NOMO-1 treated with DMSO at 0.1 percent for 48 hours (cell line): Measurements from ENCODE around the gene RNF123.
"Not testable (repeated sequence)": the region's sequence is repeated elsewhere in the genome, so short reads cannot be mapped to it uniquely, and the experiment has no call there.

ENCODE experiments used
- DNase-seq: peaks from one replicate; lab custom pipeline; 2025; ENCODE audit not compliant: unreplicated experiment; lab: John Stamatoyannopoulos, UW

The RNF123 gene

GRCh38 chr3:49675912-49676311 lies 13.4 kb upstream of the RNF123 start:
- DNase-seq = no peak

- no peak for DNase-seq
These were observed 8.7 kb upstream of the RNF123 start for GRCh38 chr3:49680493-49681231.

- DNase-seq = no peak
These were observed 8.2 kb upstream of the RNF123 start for GRCh38 chr3:49681232-49681522.

GRCh38 chr3:49681543-49681942 lies 7.8 kb upstream of the RNF123 start:
- no peak for DNase-seq

GRCh38 chr3:49683162-49683561 lies 6.2 kb upstream of the RNF123 start:
- no peak for DNase-seq

- DNase-seq = not testable (repeated sequence)
These were observed 4.9 kb upstream of the RNF123 start for GRCh38 chr3:49684453-49684852.

DNA sequence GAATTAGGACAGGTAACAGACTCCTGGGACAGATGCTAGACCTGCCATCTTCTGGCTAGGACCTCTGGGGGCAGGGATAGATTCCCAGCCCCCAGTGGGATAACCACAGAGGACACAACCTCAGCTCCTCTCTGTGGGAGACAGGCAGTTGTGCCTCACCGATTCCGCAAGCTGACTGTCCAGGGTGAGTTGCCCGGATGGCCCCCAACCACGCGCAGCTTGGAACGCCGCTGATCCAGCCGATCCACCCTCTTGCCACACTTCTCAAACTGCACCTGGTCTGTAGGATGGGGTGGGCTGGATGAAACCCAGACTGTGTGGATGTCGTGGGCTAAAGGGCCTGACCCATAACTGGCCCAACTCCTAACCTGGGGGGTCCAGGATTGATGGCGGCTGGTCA lies 4.3 kb upstream of the RNF123 start:
- DNase-seq = not testable (repeated sequence)

DNA sequence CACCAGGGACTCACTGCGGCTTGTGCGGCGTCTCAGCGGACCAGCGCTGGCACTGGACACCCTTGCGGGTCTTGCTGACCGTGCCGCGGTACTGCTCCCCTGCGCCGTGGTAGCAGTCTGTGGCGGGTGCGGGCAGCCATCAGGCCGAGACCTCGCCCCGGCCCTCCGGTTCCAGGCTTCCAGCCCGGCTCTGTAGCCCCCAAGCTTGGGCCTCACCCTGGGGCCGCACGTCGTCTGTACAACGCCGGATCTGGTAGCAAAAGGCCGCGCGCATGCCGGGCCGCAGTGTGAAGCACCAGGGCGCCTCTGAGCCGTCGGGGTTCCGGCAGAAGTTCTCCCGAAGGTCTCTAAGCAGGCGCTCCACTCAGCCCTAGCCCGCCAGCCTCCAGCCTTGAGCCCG lies 3.5 kb upstream of the RNF123 start:
- DNase-seq = not testable (repeated sequence)

DNA sequence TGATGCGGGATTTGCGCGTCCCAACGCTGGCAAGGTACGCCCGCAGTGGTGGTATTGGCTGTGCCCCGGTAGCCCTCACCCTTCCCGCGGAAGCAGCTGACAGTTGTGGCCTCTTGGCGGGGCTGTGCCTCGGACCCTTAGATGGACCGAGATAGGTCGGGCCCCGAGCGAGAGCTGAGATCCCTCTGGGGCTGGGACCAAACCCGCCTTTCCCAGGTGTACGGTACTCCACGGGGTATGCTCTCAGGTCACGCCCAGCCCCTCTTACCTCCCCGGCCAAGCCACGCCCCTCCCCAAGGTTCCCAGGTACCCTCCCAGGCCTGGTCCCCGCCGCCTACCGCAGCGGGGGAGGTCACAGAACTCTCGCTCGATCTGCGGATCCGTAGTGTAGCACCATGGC lies 3.0 kb upstream of the RNF123 start:
- DNase-seq = not testable (repeated sequence)

DNA sequence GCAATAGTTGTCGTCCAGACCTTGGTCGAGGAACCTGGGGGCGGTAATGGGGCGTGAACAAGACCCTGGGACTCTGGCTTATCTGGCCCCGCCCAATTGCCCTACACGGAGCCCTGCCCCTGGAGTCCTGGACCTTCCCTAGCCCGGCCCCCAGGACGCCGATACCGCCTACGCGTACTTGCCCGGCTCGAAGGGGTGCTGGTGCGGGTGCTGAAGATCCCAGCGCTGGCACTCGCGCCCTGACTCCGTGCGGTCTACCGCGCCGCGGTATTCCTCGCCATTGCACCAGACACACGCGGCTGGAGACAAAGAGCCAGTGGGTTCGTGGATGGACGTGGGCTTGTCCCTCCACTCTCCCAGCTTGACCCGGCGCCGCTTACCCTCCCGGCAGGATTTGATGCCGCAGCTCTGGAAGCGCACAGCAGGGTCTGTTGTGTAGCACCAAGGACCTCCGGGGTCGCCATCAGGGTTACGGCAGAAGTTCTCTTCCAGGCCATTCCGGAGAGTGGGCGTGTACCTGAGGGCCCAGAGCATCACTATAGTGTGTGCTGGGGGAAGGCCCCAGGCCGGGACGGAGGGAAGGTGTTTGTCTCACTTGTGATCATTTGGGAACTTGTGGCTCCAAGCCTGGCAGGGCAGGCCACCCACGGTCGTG lies 2.5 kb upstream of the RNF123 start:
- DNase-seq = not testable (repeated sequence)

DNA sequence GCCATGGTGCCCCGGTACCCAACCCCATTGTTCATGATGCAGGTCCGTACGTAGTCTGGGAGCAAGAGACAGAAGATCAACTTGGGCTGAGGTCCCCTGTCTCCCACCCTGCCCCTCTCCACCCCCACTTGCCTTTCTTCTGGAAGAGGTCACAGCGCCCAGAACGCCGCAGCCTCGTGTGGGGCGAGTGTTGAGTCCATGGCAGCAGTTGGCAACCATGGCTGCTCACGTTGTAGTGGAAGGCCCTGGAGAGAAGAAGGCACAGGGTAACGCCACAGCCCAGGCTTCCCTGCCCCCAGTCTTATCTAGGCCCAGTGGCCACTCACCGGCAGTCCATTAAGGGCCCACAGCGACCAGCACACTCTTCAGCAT lies 1.9 kb upstream of the RNF123 start:
- not testable (repeated sequence) for DNase-seq

GRCh38 chr3:49688338-49689045 lies 865 bp upstream of the RNF123 start:
- DNase-seq = not testable (repeated sequence)

DNA sequence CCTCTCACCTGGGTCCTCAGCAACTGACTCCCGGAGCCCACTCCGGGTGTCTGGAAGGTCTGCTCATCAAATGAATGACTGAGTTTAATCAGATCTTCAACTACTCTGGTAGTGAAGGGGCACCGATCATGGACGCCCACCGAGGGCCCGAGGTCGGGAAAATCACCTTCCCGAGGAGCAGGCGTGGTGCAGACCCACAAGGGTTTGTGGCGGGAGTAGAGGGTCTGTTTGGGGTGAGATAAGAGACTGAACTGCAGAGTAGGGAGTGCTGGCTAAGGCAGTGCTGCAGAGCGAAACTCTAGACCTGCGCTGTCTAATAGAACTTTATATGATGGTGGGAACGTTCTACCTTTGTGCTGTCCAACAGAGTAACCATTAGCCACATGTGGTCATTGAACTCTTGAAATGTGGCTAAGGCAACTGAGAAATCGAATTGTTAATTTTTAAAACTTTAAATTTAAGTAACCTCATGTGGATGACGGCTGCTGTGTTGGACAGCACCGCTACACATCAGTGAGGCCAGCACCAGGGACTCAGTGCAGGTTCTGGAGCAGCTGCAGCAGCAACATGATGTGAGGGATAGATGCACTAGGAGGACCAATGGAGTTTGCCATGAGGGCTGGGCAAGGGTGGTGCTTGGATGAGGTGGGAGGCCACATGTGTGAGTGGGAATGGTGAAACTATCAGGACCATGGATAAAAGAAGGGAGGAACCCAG lies 709 bp downstream of the RNF123 start:
- not testable (repeated sequence) for DNase-seq

- not testable (repeated sequence) for DNase-seq
These were observed 1.5 kb downstream of the RNF123 start for GRCh38 chr3:49690856-49691255.

DNA sequence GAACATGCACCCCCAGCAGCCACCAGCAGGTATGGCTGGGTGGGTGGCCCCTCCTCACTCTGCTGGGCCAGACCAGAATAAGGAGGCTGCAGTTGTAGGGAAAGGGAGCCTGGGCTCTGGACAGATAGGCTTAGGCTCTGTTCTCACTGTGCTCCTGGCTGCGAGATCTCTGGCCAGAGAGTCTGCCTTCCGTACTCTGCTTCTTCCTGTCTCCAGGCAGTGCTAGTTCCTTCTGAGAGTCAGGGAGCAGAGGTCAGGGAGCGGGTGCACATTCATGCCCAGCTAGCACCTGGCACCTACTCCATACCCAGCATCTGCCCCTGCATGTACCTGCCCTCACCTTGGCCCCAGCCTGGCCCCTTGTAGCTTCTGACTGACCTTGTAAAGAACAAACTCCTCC lies 2.1 kb downstream of the RNF123 start:
- not testable (repeated sequence) for DNase-seq

DNA sequence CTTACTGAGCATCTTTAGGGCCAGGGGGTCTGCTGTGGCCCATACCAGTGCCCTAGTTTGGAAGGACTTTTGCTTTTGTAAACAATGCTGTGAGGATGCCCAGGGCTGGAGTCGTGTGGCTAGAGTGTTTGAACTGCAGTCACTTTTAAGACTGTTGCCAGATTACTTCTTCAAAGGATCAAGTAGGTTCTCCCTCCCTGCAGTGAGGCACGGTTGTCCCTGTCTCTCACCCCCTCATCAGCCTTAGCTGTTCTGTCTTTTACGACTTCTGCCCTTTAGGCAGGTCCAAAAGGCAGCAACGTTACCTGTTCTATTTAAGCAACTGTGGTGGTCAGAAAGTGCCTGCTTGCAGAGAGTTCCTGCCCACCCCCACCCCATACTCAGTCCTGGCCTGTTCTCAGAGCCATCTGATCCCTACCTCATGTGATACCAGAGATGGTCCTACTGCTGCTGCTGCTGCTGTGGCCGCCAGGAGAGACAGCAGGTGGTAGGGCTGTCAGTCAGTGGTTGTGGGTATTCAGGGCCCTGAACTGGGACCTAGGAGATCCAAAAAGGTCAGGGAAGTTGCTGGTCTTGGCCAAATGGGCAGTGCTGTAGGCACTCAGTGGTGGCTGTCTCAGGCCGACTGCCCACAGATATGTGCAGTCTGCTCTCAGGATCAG lies 5.2 kb downstream of the RNF123 start:
- DNase-seq = not testable (repeated sequence)

GRCh38 chr3:49695350-49696015 lies 6.1 kb downstream of the RNF123 start:
- not testable (repeated sequence) for DNase-seq

GRCh38 chr3:49699281-49699979 lies 10.1 kb downstream of the RNF123 start:
- DNase-seq = no peak

DNA sequence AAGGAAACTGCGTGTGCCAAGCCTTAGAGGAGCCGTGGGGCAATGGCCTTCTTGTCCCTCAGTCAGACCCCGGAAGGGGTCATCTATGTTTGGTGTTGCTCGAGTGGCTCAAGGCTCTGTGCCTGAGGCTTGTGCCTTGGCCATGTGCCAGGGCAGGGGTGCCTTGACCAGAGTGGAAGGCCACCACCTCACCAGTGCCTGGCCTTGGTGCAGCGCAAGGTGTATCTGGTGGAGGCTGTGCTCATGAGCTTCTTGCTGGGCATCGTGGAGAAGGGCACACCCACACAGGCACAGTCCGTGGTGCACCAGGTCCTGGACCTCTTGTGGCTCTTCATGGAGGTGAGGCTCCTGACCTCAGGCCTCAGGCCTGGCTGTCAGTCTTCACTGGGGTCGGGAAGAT lies 10.7 kb downstream of the RNF123 start:
- DNase-seq = no peak
